SHP77 (cell line): Measurements from ENCODE around the gene FAM151B.

ENCODE experiments used
- DNase-seq, 2 experiments: peaks; one replicate each; lab custom pipeline; 2025; lab: John Stamatoyannopoulos, UW

FAM151B gene

GRCh38 chr5:80590766-80591165 lies 102.9 kb downstream of the FAM151B start:
- no peak for DNase-seq

GRCh38 chr5:80591352-80591751 lies 103.5 kb downstream of the FAM151B start:
- no peak for DNase-seq

- DNase-seq = no peak
Observed at GRCh38 chr5:80592105-80592504, 104.2 kb downstream of the FAM151B start.
